Right atrium auricular region (tissue), 2 donors: ENCODE results near the gene COL1A1. TPM values are rescaled to one million over a fixed set of nuclear protein-coding genes. Genes with fewer than 3 reads are reported as not detected.
A peak's percentile ranks its signal among the peaks of the same experiment; 100 is the strongest.

Experiments used
- DNase-seq: peaks from one replicate; pipeline ENCODE4 v3.0.0-alpha.2; 2019; ENCODE audit warnings: low spot score
- H3K27ac ChIP-seq, 2 donors: fragments of 200-600 bp; sonication (generic); 1 replicate in 1 of 2; 2 replicates in 1 of 2; pipeline ENCODE4 v1.5.1; 2016 to 2019
- H3K27me3 ChIP-seq, 2 donors: fragments of 200-600 bp; sonication (generic); one replicate each; pipeline versions ENCODE4 v1.5.1 to v1.6.0; 2017 to 2019
- H3K36me3 ChIP-seq: fragments of 200-600 bp; sonication (generic); one replicate; pipeline ENCODE4 v1.5.1; 2016
- H3K4me1 ChIP-seq, 2 donors: fragments of 200-600 bp; sonication (generic); one replicate each; pipeline versions ENCODE4 v1.5.1 to v1.6.0; 2017 to 2019
- H3K4me3 ChIP-seq, 2 donors: fragments of 200-600 bp; sonication (generic); 1 replicate in 1 of 2; 2 replicates in 1 of 2; pipeline ENCODE4 v1.5.1; 2017 to 2019; ENCODE audit warnings: mild to moderate bottlenecking in 1 of 2, moderate library complexity in 1 of 2
- H3K9me3 ChIP-seq, 2 donors: fragments of 200-600 bp; sonication (generic); one replicate each; pipeline ENCODE4 v1.5.1; 2019
- CTCF ChIP-seq, 2 donors: fragments of 200-600 bp; sonication (generic); IDR thresholded peaks; one replicate each; pipeline ENCODE4 v1.5.1; 2019; ENCODE audit warnings: antibody characterized with exemption in 2 of 2
- total RNA-seq, 2 donors: library from RNA; depleted of rRNA; stranded (reverse); fragments of >200 nt; gene quantifications; one replicate each; pipeline ENCODE4 v1.1.0, GENCODE V29; 2016

Gene COL1A1
- total RNA-seq, 2 donors from 2014 or later: 19.8 to 180 TPM

- H3K27me3 ChIP-seq: no peaks in the 10 kb centered on the region
- no peaks in the 10 kb centered on the region for H3K9me3 ChIP-seq
- no peak for TF ChIP-seq CTCF (IDR thresholded peaks at IDR 0.05)
- no peaks in the 10 kb centered on the region for H3K36me3 ChIP-seq
- H3K4me1 ChIP-seq: peaks cover 0 to 36% of the 10 kb centered on the region in 2 donors
- H3K27ac ChIP-seq: peak overlapping the region; percentile 21 to 69
- DNase-seq: peak; percentile 63
- H3K4me3 ChIP-seq: no peak overlapping the region
These were observed 17.4 kb upstream of the COL1A1 start for GRCh38 chr17:50218771-50219315.

GRCh38 chr17:50218071-50218759 lies 16.8 kb upstream of the COL1A1 start:
- no peak for TF ChIP-seq CTCF (IDR thresholded peaks at IDR 0.05)
- H3K27me3 ChIP-seq: no peaks in the 10 kb centered on the region
- H3K4me1 ChIP-seq: peaks cover 0 to 36% of the 10 kb centered on the region in 2 donors
- H3K9me3 ChIP-seq: no peaks in the 10 kb centered on the region
- peak overlapping the region; percentile 21 to 69 for H3K27ac ChIP-seq
- H3K36me3 ChIP-seq: no peaks in the 10 kb centered on the region
- DNase-seq: no peak
- no peak overlapping the region for H3K4me3 ChIP-seq

- peaks cover 0 to 36% of the 10 kb centered on the region in 2 donors for H3K4me1 ChIP-seq
- no peaks in the 10 kb centered on the region for H3K9me3 ChIP-seq
- no peaks in the 10 kb centered on the region for H3K27me3 ChIP-seq
- no peaks in the 10 kb centered on the region for H3K36me3 ChIP-seq
- no peak for TF ChIP-seq CTCF (IDR thresholded peaks at IDR 0.05)
- no peak for DNase-seq
- no peak overlapping the region for H3K4me3 ChIP-seq
- peak overlapping the region; percentile 3 to 69 for H3K27ac ChIP-seq
These were observed 16.2 kb upstream of the COL1A1 start for GRCh38 chr17:50217591-50217990.

GRCh38 chr17:50214976-50215760 lies 13.7 kb upstream of the COL1A1 start:
- peak overlapping the region; percentile 35 to 71 for H3K27ac ChIP-seq
- H3K4me1 ChIP-seq: peaks cover 2 to 40% of the 10 kb centered on the region in 2 donors

More at GRCh38 chr17:50214976-50215760, 13.7 kb upstream of the COL1A1 start:
- Histone ChIP-seq H3K27me3 (no peaks in the 10 kb centered on the region), H3K4me3 (no peak overlapping the region), H3K36me3 (no peaks in the 10 kb centered on the region), H3K9me3 (no peaks in the 10 kb centered on the region)
- no peak for TF ChIP-seq CTCF (IDR thresholded peaks at IDR 0.05)
- DNase-seq: peak; percentile 57
